GM21723 (cell line): ENCODE data around the gene CCDC54.
"Not testable (repeated sequence)": the region's sequence is repeated elsewhere in the genome, so short reads cannot be mapped to it uniquely, and the experiment has no call there.

Experiments
- ATAC-seq: cut with Tn5 transposase; IDR thresholded peaks from one replicate; pipeline ENCODE4 v1.9.1; 2021; ENCODE audit warnings: mild to moderate bottlenecking, moderate library complexity; ENCODE audit not compliant: unreplicated experiment

The CCDC54 gene

GRCh38 chr3:107377151-107377550, at the start of gene CCDC54:
CCDC54 (plus strand) TSS chr3:107377439; CDS start chr3:107377588, 149 bp downstream.
- ATAC-seq: no peak

GRCh38 chr3:107328069-107328468, 49.2 kb upstream of the CCDC54 start:
- no peak for ATAC-seq

DNA sequence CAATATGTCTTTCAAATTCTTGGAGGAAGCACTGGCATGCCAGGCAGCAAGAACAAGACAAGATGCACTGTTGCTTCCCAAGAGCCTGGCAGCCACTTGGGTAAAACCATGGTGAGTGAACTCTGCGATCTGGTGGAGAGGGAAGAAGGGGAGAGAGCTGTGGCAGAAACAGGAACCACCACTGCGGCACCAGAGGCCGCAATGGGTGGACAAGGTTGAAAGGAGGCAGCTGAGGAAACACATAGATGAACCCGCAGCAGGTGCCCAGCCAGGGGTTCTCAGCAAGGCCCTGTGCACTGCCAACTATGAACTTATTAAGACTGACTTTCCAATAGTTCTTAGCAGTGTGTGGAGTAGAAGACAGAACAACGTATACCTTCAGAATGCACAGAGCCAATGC, 48.2 kb upstream of the CCDC54 start:
- ATAC-seq: no peak

DNA sequence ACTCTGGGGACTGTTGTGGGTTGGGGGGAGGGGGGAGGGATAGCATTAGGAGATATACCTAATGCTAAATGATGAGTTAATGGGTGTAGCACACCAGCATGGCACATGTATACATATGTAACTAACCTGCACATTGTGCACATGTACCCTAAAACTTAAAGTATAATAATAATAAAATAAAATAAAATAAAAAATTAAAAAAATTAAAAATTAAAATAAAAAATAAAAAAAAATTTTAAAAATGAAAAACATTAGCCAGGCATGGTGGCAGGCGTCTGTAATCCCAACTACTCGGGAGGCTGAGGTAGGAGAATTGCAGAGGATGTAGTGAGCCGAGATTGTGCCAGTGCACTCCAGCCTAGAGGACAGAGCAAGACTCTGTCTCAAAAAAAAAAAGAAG, 37.5 kb upstream of the CCDC54 start:
- not testable (repeated sequence) for ATAC-seq

DNA sequence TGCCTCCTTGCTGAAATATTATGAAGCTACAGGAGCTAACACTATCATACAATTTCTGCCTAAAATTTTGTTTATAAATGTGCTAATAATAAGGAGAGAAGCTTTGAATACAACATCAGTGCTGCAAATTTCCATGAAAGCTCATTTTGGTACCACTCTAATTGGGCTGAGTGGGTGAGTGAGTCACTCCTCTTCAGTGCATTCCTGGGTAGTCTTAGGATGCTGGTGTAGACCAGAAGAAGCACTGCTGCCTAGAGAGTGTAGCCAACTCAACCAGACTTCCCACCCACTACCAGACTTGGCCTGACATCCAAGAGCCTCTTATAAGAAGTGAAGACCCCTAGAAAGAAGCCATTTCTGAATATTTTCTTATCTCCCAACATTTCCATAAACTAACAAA, 32.5 kb upstream of the CCDC54 start:
- no peak for ATAC-seq

DNA sequence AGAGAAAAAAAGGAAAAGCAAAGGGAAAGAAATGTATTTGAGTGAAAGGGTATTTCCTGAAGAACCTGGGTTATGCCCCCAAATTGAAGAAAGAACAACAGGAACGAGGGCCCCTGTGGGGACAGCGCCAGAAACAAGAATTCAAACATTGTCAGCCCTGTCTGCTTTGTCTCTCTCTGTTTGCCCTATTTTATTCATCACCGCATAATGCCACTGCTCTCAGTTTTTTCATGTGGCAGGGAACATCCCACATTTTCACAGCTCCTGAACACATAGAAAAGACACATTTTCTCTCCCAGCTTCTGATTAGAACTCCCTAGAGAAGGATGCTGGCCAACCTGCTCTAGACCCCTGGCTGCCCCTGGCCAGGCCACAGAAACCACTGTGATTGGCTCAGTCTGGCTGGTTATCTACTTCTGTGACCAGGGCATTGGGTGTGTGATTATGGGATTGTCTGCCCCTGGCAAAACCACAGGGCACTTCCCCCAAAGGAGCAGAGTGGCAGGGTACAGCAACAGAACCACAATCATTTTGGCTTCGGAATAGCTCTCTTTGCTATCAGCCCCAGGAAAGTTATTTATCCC, 31.3 kb upstream of the CCDC54 start:
- ATAC-seq: no peak

GRCh38 chr3:107346564-107346963, 30.7 kb upstream of the CCDC54 start:
- ATAC-seq: no peak

- ATAC-seq: no peak
Measured at GRCh38 chr3:107347751-107348150, 29.5 kb upstream of the CCDC54 start.

- no peak for ATAC-seq
Measured at GRCh38 chr3:107356706-107357105, 20.5 kb upstream of the CCDC54 start.

- ATAC-seq: no peak
Measured at GRCh38 chr3:107361633-107362032, 15.6 kb upstream of the CCDC54 start.

GRCh38 chr3:107365051-107365450, 12.2 kb upstream of the CCDC54 start:
- no peak for ATAC-seq

DNA sequence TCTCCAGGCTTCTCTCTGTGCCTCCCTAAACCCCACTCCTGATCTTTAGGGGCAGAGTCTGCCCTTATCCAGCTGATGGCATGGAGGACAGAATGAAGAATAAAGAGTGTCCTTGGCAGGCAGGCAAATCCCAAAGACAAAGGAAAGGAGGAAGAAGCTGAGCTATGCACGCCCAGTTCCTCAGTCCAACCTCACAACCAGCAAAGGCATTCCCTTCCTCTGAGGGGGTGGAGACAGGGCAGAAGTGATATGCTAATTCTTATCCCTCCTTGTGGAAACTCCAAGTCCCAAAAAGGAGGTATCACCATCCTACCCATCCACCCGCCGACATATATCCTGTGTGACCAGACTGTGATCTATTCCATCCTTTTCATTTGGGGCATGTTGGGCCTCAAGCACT, 10.5 kb upstream of the CCDC54 start:
- no peak for ATAC-seq

- ATAC-seq: no peak
Measured at GRCh38 chr3:107367353-107367752, 9.9 kb upstream of the CCDC54 start.

DNA sequence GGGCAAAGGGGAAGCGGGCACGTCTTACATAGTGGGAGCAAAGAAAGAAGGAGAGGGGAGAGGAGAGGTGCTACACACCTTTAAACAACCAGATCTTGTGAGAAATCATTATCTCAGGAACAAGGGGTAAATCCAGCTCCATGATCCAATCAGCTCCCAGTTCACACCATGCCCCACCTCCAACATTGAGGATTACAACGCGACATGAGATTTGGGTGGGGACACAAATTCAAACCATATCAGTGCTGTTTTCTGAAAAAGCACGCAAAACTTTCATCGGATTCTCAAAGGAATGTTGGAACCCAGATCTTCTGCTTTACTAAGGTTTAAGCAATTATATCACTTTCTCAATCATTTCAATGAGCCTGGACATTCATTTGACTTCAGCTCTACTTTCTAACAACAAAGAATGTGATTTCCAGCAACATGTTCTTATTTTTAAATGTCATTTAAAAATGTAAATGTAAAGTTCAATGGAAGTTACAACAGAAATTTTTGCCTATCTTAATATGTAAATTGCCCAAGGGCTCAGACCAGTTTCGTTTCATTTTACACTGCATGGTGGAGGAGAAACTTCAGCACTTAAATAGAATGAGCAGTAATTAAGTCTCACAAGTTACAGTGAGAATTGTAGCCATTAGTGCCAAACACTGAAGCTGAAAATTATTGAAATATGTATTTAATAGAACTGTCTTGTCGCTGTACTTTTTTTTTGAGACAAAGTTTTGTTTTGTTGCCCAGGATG, 8.4 kb upstream of the CCDC54 start:
- no peak for ATAC-seq

GRCh38 chr3:107369791-107370190, 7.4 kb upstream of the CCDC54 start:
- no peak for ATAC-seq

DNA sequence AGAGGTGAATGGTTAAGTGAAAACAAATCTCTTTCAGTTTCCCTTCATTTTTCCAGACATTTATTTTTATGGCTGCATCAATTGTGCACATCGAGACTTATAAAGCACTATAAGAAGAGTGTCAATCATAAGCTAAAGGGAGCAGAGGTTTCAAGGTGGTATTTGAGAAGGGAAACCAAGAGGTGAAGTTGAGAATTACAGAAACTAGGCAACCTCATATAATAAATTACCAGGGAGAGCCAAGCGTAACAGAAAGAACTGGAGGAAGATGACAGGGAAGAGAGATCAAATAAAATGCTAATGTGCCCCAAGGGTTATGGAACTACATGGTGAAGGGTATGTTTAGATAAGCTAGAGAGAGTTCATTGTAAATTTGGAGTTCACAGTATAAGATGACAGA, 6.3 kb upstream of the CCDC54 start:
- no peak for ATAC-seq

DNA sequence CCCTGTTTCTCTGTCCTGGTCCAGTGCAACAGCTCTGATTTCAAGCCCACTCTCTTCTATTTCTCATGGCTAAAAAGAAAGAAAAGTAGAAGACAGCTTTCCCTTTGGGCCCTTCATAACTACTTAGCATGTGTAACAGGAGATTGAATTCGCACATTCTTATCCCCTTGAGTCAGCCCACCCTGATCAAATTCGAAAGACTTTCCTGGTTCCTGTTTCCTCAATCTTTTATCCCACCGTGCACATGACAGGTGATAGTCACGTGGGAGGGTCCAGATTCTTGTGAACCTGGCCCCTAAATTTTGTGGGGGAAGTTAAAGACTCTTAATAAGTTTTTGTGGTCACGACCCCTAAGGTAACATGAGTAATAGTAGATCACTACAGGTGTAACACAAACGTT, 4.7 kb upstream of the CCDC54 start:
- no peak for ATAC-seq

- ATAC-seq: no peak
Measured at GRCh38 chr3:107373896-107374295, 3.3 kb upstream of the CCDC54 start.

GRCh38 chr3:107375682-107376081, 1.6 kb upstream of the CCDC54 start:
- ATAC-seq: no peak

DNA sequence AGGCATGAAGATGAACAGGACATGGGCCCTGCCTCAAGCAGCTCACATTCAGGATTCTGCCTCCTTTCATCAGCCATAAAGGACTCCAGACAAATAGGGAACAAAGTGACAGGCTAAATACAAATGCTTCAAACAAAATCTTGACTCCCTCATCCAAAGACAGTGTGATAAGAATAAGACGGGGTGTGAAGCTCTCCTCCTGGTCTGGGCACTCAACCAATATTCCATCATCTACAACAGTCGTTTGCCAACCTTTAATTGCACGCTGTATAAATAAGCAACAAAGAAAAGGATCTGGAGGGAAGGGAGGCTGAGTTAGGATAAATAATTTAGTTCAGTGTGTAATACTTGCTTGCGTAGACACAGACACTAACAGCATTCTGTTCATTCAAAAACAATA, 5.4 kb downstream of the CCDC54 start:
- no peak for ATAC-seq

DNA sequence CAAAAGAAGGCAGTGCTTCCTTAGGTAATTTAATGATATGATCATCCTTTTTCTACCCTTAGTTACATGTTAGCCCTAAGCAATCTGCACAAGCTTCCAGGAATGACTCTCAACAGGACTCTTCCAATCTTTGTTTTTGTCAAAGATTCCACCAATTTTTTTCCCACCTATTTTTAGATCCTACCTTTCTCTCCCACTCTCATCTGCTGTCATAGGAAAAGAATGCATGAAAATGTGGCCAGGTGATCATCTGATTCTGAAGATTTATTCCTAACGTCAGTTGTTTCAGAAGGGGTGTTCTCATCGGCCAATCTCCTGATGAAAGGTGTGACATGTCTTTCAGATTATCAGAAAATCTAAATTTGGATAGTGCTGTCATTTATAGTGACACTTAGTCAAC, 7.2 kb downstream of the CCDC54 start:
- no peak for ATAC-seq

DNA sequence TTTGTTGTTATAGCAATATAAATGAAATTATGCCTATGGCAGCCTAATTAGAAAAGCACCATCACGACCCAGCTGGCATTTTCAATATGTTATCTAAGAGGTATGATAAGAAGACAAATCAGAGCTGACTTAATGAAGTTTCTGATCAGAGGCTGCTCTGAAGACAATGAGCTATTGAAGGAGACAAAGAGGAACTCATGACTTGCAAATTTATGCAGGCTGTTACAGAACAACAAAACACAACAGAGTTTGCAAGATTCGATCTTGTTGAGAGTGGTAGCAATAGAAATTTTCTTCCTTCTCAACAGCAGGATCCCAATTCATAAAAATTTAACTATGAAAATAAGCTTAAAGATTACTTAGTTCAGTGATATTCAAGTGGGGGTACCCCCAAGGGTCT, 7.7 kb downstream of the CCDC54 start:
- no peak for ATAC-seq

DNA sequence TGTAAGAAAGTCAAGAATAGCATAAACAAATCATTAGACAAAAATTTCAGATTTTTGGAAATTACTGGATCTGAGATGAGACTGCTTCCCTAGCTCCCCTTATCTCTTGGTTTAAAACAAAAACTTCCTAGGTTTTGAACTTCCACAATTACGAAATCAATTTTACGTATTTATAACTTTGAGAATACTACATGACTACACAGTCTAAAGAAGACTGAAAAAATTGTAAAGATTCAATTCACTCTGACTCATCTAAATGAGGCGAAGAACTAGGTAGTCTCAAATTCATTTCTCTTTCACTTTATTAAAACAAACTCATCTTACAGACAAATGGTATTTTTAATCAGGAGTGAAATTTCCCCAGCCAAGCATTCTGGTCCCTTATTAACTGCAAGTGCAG, 10.3 kb downstream of the CCDC54 start:
- no peak for ATAC-seq
